Mesenchymal stem cell (in vitro differentiated cells and primary cell): Measurements from ENCODE around the gene TMEM87A.

Experiments
- DNase-seq: peaks from one replicate; pipeline ENCODE4 v3.0.0-alpha.2; 2013
- H2AFZ ChIP-seq: one replicate; pipeline ENCODE4 v1.6.1; 2013; ENCODE audit warnings: low read depth, mild to moderate bottlenecking, control low read depth, inconsistent platforms, low read length, moderate library complexity
- H2AK5ac ChIP-seq: 2 replicates; pipeline ENCODE4 v1.6.1; 2013; ENCODE audit warnings: low read length, moderate library complexity, mild to moderate bottlenecking, inconsistent platforms; ENCODE audit not compliant: severe bottlenecking
- H2BK120ac ChIP-seq: one replicate; pipeline ENCODE4 v1.6.1; 2013; ENCODE audit warnings: low read depth, mild to moderate bottlenecking, inconsistent platforms, low read length, moderate library complexity
- H2BK12ac ChIP-seq, 2 experiments: one replicate each; pipeline ENCODE4 v1.6.1; 2013; ENCODE audit warnings: inconsistent platforms in 2 of 2, low read length in 2 of 2, mild to moderate bottlenecking in 2 of 2, moderate library complexity in 2 of 2, control low read depth in 1 of 2
- H2BK15ac ChIP-seq: one replicate; pipeline ENCODE4 v1.6.1; 2013; ENCODE audit warnings: mild to moderate bottlenecking, low read depth, inconsistent platforms; ENCODE audit not compliant: poor library complexity, severe bottlenecking
- H2BK5ac ChIP-seq: 2 replicates; pipeline ENCODE4 v1.6.1; 2013; ENCODE audit warnings: low read depth, mild to moderate bottlenecking, low read length, control low read depth, inconsistent platforms; ENCODE audit not compliant: poor library complexity, severe bottlenecking
- H3K14ac ChIP-seq, 2 experiments: one replicate each; pipeline ENCODE4 v1.6.1; 2013; ENCODE audit warnings: inconsistent platforms in 2 of 2, low read length in 2 of 2, control low read depth in 1 of 2, mild to moderate bottlenecking in 1 of 2, moderate library complexity in 1 of 2
- H3K18ac ChIP-seq, 2 experiments: one replicate each; pipeline ENCODE4 v1.6.1; 2013; ENCODE audit warnings: inconsistent platforms in 2 of 2, low read length in 2 of 2, control low read depth in 1 of 2, low read depth in 1 of 2, mild to moderate bottlenecking in 1 of 2
- H3K23ac ChIP-seq, 2 experiments: one replicate each; pipeline ENCODE4 v1.6.1; 2013; ENCODE audit warnings: inconsistent platforms in 2 of 2, low read length in 2 of 2, mild to moderate bottlenecking in 2 of 2, moderate library complexity in 2 of 2, control low read depth in 1 of 2
- H3K27ac ChIP-seq: 2 replicates; pipeline ENCODE4 v1.5.1; 2013; ENCODE audit warnings: mild to moderate bottlenecking, moderate library complexity, low read length, control low read depth, inconsistent platforms; ENCODE audit not compliant: poor library complexity, severe bottlenecking
- H3K27me3 ChIP-seq, 2 experiments: 2 replicates each; pipeline versions ENCODE4 v1.6.1 to v1.7.0; 2013; ENCODE audit warnings: low read length in 2 of 2, mild to moderate bottlenecking in 2 of 2, moderate library complexity in 2 of 2, control low read depth in 1 of 2, inconsistent platforms in 1 of 2; ENCODE audit not compliant: control insufficient read depth in 1 of 2, insufficient read depth in 1 of 2
- H3K36me3 ChIP-seq, 2 experiments: 2 replicates each; pipeline versions ENCODE4 v1.6.1 to v1.7.0; 2013; ENCODE audit warnings: low read length in 2 of 2, control low read depth in 1 of 2, inconsistent platforms in 1 of 2, low read depth in 1 of 2, mild to moderate bottlenecking in 1 of 2; ENCODE audit not compliant: insufficient read depth in 2 of 2, control insufficient read depth in 1 of 2
- H3K4ac ChIP-seq, 2 experiments: one replicate each; pipeline ENCODE4 v1.6.1; 2013; ENCODE audit warnings: inconsistent platforms in 2 of 2, low read length in 2 of 2, mild to moderate bottlenecking in 2 of 2, moderate library complexity in 2 of 2, control low read depth in 1 of 2, low read depth in 1 of 2
- H3K4me1 ChIP-seq: 2 replicates; pipeline ENCODE4 v1.6.1; 2013; ENCODE audit warnings: low read depth, low read length, control low read depth; ENCODE audit not compliant: control insufficient read depth, insufficient read depth
- H3K4me2 ChIP-seq: 2 replicates; pipeline ENCODE4 v1.6.1; 2013; ENCODE audit warnings: low read length, mild to moderate bottlenecking, inconsistent platforms; ENCODE audit not compliant: poor library complexity, severe bottlenecking
- H3K4me3 ChIP-seq, 2 experiments: 2 replicates each; pipeline versions ENCODE4 v1.5.1 to v1.7.0; 2013; ENCODE audit warnings: low read length in 2 of 2, mild to moderate bottlenecking in 2 of 2, control low read depth in 1 of 2, low read depth in 1 of 2; ENCODE audit not compliant: insufficient read depth in 1 of 2
- H3K79me1 ChIP-seq: replicated peaks from 2 replicates; pipeline ENCODE4 v1.6.1; 2013; ENCODE audit warnings: mild to moderate bottlenecking, control low read depth, low read length, inconsistent platforms; ENCODE audit not compliant: poor library complexity, severe bottlenecking
- H3K9ac ChIP-seq: 2 replicates; pipeline ENCODE4 v1.7.0; 2013; ENCODE audit warnings: mild to moderate bottlenecking, low read length, moderate library complexity
- H3K9me3 ChIP-seq: 2 replicates; pipeline ENCODE4 v1.7.0; 2013; ENCODE audit warnings: mild to moderate bottlenecking, low read length; ENCODE audit not compliant: control insufficient read depth
- H4K8ac ChIP-seq: one replicate; pipeline ENCODE4 v1.6.1; 2013; ENCODE audit warnings: inconsistent platforms, mild to moderate bottlenecking, low read length, moderate library complexity
- H4K91ac ChIP-seq: one replicate; pipeline ENCODE4 v1.6.1; 2013; ENCODE audit warnings: mild to moderate bottlenecking, low read length, inconsistent platforms
- WGBS: methylation state at CpG from one replicate; pipeline ENCODE4 v1.1.7; 2013; ENCODE audit warnings: mixed read lengths; 5-methylcytosine and 5-hydroxymethylcytosine counted together

TMEM87A gene

DNA sequence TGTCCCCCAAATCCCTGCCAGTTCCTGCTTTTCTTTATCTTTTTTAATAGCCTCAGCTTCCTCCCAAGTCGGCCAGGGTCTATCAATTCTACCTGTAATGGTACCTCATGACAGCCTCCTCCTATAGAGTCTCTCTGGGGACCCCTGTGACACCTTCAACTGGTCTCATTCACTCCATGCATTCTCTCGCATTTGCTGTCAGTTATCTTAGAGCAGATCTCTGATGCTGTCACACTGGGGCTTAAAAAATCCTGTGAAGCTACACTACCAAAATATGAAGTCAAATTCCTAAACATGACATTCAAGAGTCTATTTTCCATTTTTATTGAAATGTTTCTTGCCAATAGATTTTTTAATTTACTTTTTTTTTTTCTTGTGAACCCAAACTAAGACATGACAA, 70.6 kb downstream of the TMEM87A start:
- no peak overlapping the region for H3K4me3 ChIP-seq
- H4K91ac ChIP-seq = no peak overlapping the region
- DNase-seq = no peak
- no peaks in the 10 kb centered on the region for H3K27me3 ChIP-seq
- H3K23ac ChIP-seq = no peak overlapping the region
- no peak overlapping the region for H2BK5ac ChIP-seq
- H2AFZ ChIP-seq = no peak overlapping the region
- H2BK12ac ChIP-seq = no peak overlapping the region
- H2BK120ac ChIP-seq = no peak overlapping the region
- H3K9me3 ChIP-seq = no peaks in the 10 kb centered on the region
- no peak overlapping the region for H3K4ac ChIP-seq
- H3K9ac ChIP-seq = no peak overlapping the region
- H3K27ac ChIP-seq = no peak overlapping the region
- H4K8ac ChIP-seq = no peak overlapping the region
- no peak overlapping the region for H3K14ac ChIP-seq
- H2BK15ac ChIP-seq = no peak overlapping the region
- WGBS = 91% methylated on average over 2 of the region's 2 CpGs
- H2AK5ac ChIP-seq = no peak overlapping the region
- peaks cover 10 to 44% of the 10 kb centered on the region in 2 experiments for H3K36me3 ChIP-seq
- H3K18ac ChIP-seq = no peak overlapping the region
- peaks cover 29% of the 10 kb centered on the region for H3K79me1 ChIP-seq
- H3K4me2 ChIP-seq = no peak overlapping the region
- no peaks in the 10 kb centered on the region for H3K4me1 ChIP-seq

DNA sequence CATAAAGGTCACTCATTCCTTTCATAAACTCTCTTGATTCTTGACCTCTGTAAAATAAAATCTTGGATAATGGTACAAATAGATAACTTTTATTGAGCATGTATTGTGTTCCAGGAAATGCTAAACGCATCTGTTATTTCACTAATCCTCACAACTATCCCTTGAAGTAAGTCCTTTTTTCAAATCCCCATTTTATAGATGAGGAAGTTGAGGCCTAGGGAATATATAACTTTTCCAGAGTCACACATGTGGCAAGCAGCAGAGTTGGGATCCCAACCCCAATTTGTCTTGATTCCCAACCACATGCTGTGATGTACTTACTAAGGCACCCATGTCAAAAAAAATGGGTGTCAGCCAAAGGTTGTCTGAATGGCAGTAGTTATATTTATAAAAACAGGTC, 71.4 kb downstream of the TMEM87A start:
- Histone ChIP-seq H3K27ac (no peak overlapping the region), H2BK12ac (no peak overlapping the region), H2AFZ (no peak overlapping the region), H3K23ac (no peak overlapping the region), H3K4me1 (no peaks in the 10 kb centered on the region), H3K14ac (no peak overlapping the region), H3K18ac (no peak overlapping the region), H3K4me3 (no peak overlapping the region), H3K4me2 (no peak overlapping the region), H2AK5ac (no peak overlapping the region), H3K79me1 (peaks cover 27% of the 10 kb centered on the region), H3K9me3 (no peaks in the 10 kb centered on the region), H2BK5ac (no peak overlapping the region), H2BK15ac (no peak overlapping the region), H4K91ac (no peak overlapping the region), H3K36me3 (peaks cover 10 to 48% of the 10 kb centered on the region in 2 experiments), H3K27me3 (no peaks in the 10 kb centered on the region), H3K4ac (no peak overlapping the region), H4K8ac (no peak overlapping the region), H2BK120ac (no peak overlapping the region), H3K9ac (no peak overlapping the region)
- no peak for DNase-seq
- no CpG with 5 or more reads among the region's 1 CpG for WGBS

DNA sequence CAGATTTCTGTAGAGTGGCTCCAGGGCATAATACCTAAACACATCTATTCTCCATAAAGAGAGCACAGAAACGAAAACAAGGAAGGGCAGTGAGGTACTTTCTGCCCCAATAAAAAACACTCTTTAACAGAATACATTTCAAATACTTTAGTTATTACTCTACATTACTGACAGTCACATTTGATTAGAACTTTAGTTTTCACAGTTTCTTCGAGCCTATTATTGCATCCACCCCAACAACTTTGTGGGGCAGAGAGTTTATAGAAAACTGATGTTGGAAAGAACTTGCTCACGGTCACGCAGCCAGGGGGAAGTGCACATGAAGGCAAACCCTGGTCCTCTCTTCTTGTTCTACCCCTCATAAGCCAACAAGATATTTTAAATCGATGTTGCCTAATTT, 74.1 kb downstream of the TMEM87A start:
- no peak overlapping the region for H2BK12ac ChIP-seq
- peaks cover 10 to 48% of the 10 kb centered on the region in 2 experiments for H3K36me3 ChIP-seq
- H3K4me3 ChIP-seq = no peak overlapping the region
- H2BK120ac ChIP-seq = no peak overlapping the region
- no peak for DNase-seq
- no peaks in the 10 kb centered on the region for H3K9me3 ChIP-seq
- H3K4me2 ChIP-seq = no peak overlapping the region
- no peak overlapping the region for H3K9ac ChIP-seq
- H2BK5ac ChIP-seq = no peak overlapping the region
- H2AK5ac ChIP-seq = no peak overlapping the region
- H2BK15ac ChIP-seq = no peak overlapping the region
- H3K14ac ChIP-seq = no peak overlapping the region
- H3K4ac ChIP-seq = no peak overlapping the region
- H3K27ac ChIP-seq = no peak overlapping the region
- 94% methylated on average over 3 of the region's 5 CpGs for WGBS
- H3K23ac ChIP-seq = no peak overlapping the region
- peaks cover 2% of the 10 kb centered on the region for H3K4me1 ChIP-seq
- H4K91ac ChIP-seq = no peak overlapping the region
- H2AFZ ChIP-seq = no peak overlapping the region
- no peak overlapping the region for H3K18ac ChIP-seq
- H3K27me3 ChIP-seq = no peaks in the 10 kb centered on the region
- peaks cover 27% of the 10 kb centered on the region for H3K79me1 ChIP-seq
- H4K8ac ChIP-seq = no peak overlapping the region

DNA sequence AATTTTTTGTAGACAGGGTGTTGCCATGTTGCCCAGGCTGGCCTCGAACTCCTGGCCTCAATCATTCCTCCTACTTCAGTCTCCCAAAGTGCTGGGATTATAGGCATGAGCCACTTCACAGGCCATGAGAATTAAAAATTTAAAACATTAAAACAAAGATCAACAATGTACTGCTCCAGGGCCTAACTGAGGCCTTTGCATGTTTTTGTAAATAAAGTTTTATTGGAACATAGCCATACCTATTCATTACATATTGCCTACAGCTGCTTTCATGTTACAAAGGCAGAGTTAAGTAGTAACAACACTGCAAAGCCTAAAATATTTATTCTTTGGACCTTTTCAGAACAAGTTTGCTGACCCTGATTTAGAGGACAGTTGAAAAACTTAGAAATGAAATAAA, 74.7 kb downstream of the TMEM87A start:
- H3K36me3 ChIP-seq = peaks cover 6 to 48% of the 10 kb centered on the region in 2 experiments
- no peak overlapping the region for H3K18ac ChIP-seq
- no peak overlapping the region for H3K4me3 ChIP-seq
- H2AFZ ChIP-seq = no peak overlapping the region
- no peaks in the 10 kb centered on the region for H3K9me3 ChIP-seq
- no peak overlapping the region for H2BK12ac ChIP-seq
- no peak overlapping the region for H2BK120ac ChIP-seq
- no peak overlapping the region for H3K27ac ChIP-seq
- H3K14ac ChIP-seq = no peak overlapping the region
- H3K9ac ChIP-seq = no peak overlapping the region
- no peak overlapping the region for H2AK5ac ChIP-seq
- H3K79me1 ChIP-seq = peaks cover 22% of the 10 kb centered on the region
- H2BK15ac ChIP-seq = no peak overlapping the region
- no peak overlapping the region for H3K4me2 ChIP-seq
- H4K91ac ChIP-seq = no peak overlapping the region
- no peak overlapping the region for H4K8ac ChIP-seq
- H3K4me1 ChIP-seq = peaks cover 2% of the 10 kb centered on the region
- H3K4ac ChIP-seq = no peak overlapping the region
- no peak overlapping the region for H2BK5ac ChIP-seq
- WGBS = 94% methylated on average over 1 of the region's 1 CpG
- no peak for DNase-seq
- H3K23ac ChIP-seq = no peak overlapping the region
- H3K27me3 ChIP-seq = no peaks in the 10 kb centered on the region
